Osteocyte (in vitro differentiated cells): Measurements from ENCODE around the gene TMEM132C. TPM values are rescaled to one million over a fixed set of nuclear protein-coding genes. Genes with fewer than 3 reads are reported as not detected.

ENCODE experiments used
- DNase-seq: peaks from one replicate; pipeline ENCODE4 v3.0.0; 2021; ENCODE audit warnings: mixed read lengths; ENCODE audit not compliant: unreplicated experiment; ENCODE audit errors: extremely low spot score
- H3K27ac Mint-ChIP-seq: one replicate; pipeline ENCODE4 v1.8.0; 2021; ENCODE audit warnings: mild to moderate bottlenecking, mixed read lengths; ENCODE audit not compliant: unreplicated experiment
- H3K27me3 Mint-ChIP-seq: one replicate; pipeline ENCODE4 v1.8.0; 2021; ENCODE audit warnings: mixed read lengths; ENCODE audit not compliant: unreplicated experiment
- H3K36me3 Mint-ChIP-seq: one replicate; pipeline ENCODE4 v1.8.0; 2021; ENCODE audit warnings: mixed read lengths; ENCODE audit not compliant: unreplicated experiment
- H3K4me1 Mint-ChIP-seq: one replicate; pipeline ENCODE4 v1.8.0; 2021; ENCODE audit warnings: mixed read lengths; ENCODE audit not compliant: unreplicated experiment
- H3K4me3 Mint-ChIP-seq: one replicate; pipeline ENCODE4 v1.8.0; 2021; ENCODE audit warnings: mild to moderate bottlenecking, moderate library complexity, mixed read lengths; ENCODE audit not compliant: unreplicated experiment
- H3K9me3 Mint-ChIP-seq: one replicate; pipeline ENCODE4 v1.8.0; 2021; ENCODE audit warnings: mixed read lengths; ENCODE audit not compliant: unreplicated experiment
- CTCF ChIP-seq: fragments of 200-600 bp; sonication (generic); IDR thresholded peaks from 2 replicates; pipeline ENCODE4 v1.5.0; 2021; ENCODE audit warnings: antibody characterized with exemption, mild to moderate bottlenecking, moderate library complexity
- total RNA-seq: library from RNA; stranded (reverse); gene quantifications from 2 replicates; pipeline ENCODE4 v1.2.1, GENCODE V29; 2021

TMEM132C gene
- total RNA-seq, 1 donor from 2014 or later = not detected

GRCh38 chr12:128694445-128694844 lies 427.5 kb downstream of the TMEM132C start:
- no peaks in the 10 kb centered on the region for H3K36me3 Mint-ChIP-seq
- H3K4me1 Mint-ChIP-seq = no peaks in the 10 kb centered on the region
- no peak overlapping the region for H3K4me3 Mint-ChIP-seq
- no peak overlapping the region for H3K27ac Mint-ChIP-seq
- peaks cover 23% of the 10 kb centered on the region for H3K9me3 Mint-ChIP-seq
- no peaks in the 10 kb centered on the region for H3K27me3 Mint-ChIP-seq
- no peak for DNase-seq
- no peak for TF ChIP-seq CTCF

GRCh38 chr12:128695697-128696096 lies 428.7 kb downstream of the TMEM132C start:
- Mint-ChIP-seq H3K27me3 (no peaks in the 10 kb centered on the region), H3K9me3 (peaks cover 35% of the 10 kb centered on the region), H3K4me3 (no peak overlapping the region), H3K27ac (no peak overlapping the region), H3K4me1 (no peaks in the 10 kb centered on the region), H3K36me3 (no peaks in the 10 kb centered on the region)
- DNase-seq = no peak
- TF ChIP-seq CTCF = no peak

- no peak overlapping the region for H3K4me3 Mint-ChIP-seq
Observed at GRCh38 chr12:128698301-128698972, 431.5 kb downstream of the TMEM132C start.

GRCh38 chr12:128699106-128699505 lies 432.1 kb downstream of the TMEM132C start:
- H3K27me3 Mint-ChIP-seq = no peaks in the 10 kb centered on the region
- H3K4me3 Mint-ChIP-seq = no peak overlapping the region
- TF ChIP-seq CTCF = no peak
- H3K36me3 Mint-ChIP-seq = no peaks in the 10 kb centered on the region
- H3K9me3 Mint-ChIP-seq = peaks cover 50% of the 10 kb centered on the region
- DNase-seq = no peak
- no peaks in the 10 kb centered on the region for H3K4me1 Mint-ChIP-seq
- H3K27ac Mint-ChIP-seq = no peak overlapping the region

More at GRCh38 chr12:128698301-128698972, 431.5 kb downstream of the TMEM132C start:
- TF ChIP-seq CTCF = no peak
- Mint-ChIP-seq H3K27ac (no peak overlapping the region), H3K36me3 (no peaks in the 10 kb centered on the region), H3K9me3 (peaks cover 48% of the 10 kb centered on the region), H3K4me1 (no peaks in the 10 kb centered on the region), H3K27me3 (no peaks in the 10 kb centered on the region)
- no peak for DNase-seq

GRCh38 chr12:128702371-128702770 lies 435.4 kb downstream of the TMEM132C start:
- no peak for TF ChIP-seq CTCF
- Mint-ChIP-seq H3K4me3 (no peak overlapping the region), H3K27ac (no peak overlapping the region), H3K9me3 (peaks cover 53% of the 10 kb centered on the region), H3K36me3 (no peaks in the 10 kb centered on the region), H3K4me1 (no peaks in the 10 kb centered on the region), H3K27me3 (no peaks in the 10 kb centered on the region)
- no peak for DNase-seq
